ENCODE results near the gene WDR48. TPM values are rescaled to one million over a fixed set of nuclear protein-coding genes. Genes with fewer than 3 reads are reported as not detected.

WDR48 gene
- total and polyA plus RNA-seq, 8 donors = 6.3 to 25.8 (median 15.4) TPM

GRCh38 chr3:39013921-39014509, 37.8 kb upstream of the WDR48 start:
- ATAC-seq (no peak), FAIRE-seq (no peak), DNase-seq (no peak)
- Histone ChIP-seq H3K4me3 (no peak overlapping the region), H3K36me3 (no peaks in the 10 kb centered on the region), H3K4me1 (no peaks in the 10 kb centered on the region), H3K27me3 (no peaks in the 10 kb centered on the region), H3K27ac (no peak overlapping the region), H3K9me3 (no peaks in the 10 kb centered on the region)
- 37 to 38% methylated on average over 4 of the region's 4 CpGs for WGBS, 2 donors
- intact Hi-C loops (cut with DNase I) = no loop called here
- no peak for TF ChIP-seq CTCF (IDR thresholded peaks at IDR 0.05)

GRCh38 chr3:39015418-39015817, 36.4 kb upstream of the WDR48 start:
- WGBS, 2 donors = 87 to 89% methylated on average over 3 of the region's 3 CpGs
- Histone ChIP-seq H3K9me3 (no peaks in the 10 kb centered on the region), H3K27ac (no peak overlapping the region), H3K36me3 (no peaks in the 10 kb centered on the region), H3K27me3 (no peaks in the 10 kb centered on the region), H3K4me3 (no peak overlapping the region), H3K4me1 (no peaks in the 10 kb centered on the region)
- DNase-seq (no peak), FAIRE-seq (no peak), ATAC-seq (no peak)
- intact Hi-C loops (cut with DNase I) = no loop called here
- no peak for TF ChIP-seq CTCF (IDR thresholded peaks at IDR 0.05)

- Histone ChIP-seq H3K4me1 (no peaks in the 10 kb centered on the region), H3K27me3 (no peaks in the 10 kb centered on the region), H3K27ac (no peak overlapping the region), H3K36me3 (no peaks in the 10 kb centered on the region), H3K4me3 (no peak overlapping the region), H3K9me3 (no peaks in the 10 kb centered on the region)
- WGBS, 2 donors = 90 to 92% methylated on average over 2 of the region's 2 CpGs
- TF ChIP-seq CTCF (IDR thresholded peaks at IDR 0.05) = no peak
- ATAC-seq = no peak
- no peak for FAIRE-seq
- no peak for DNase-seq
- intact Hi-C loops (cut with DNase I) = no loop called here
Observed at GRCh38 chr3:39019299-39019698, 32.5 kb upstream of the WDR48 start.

- no peak for TF ChIP-seq CTCF (IDR thresholded peaks at IDR 0.05)
- WGBS, 2 donors = 88 to 97% methylated on average over 1 of the region's 1 CpG
- FAIRE-seq = no peak
- no peak for ATAC-seq
- no peaks in the 10 kb centered on the region for H3K36me3 ChIP-seq
- intact Hi-C loops (cut with DNase I) = no loop called here
- no peak for DNase-seq
- no peaks in the 10 kb centered on the region for H3K27me3 ChIP-seq
- H3K4me3 ChIP-seq = no peak overlapping the region
- no peak overlapping the region for H3K27ac ChIP-seq
- H3K9me3 ChIP-seq = no peaks in the 10 kb centered on the region
- H3K4me1 ChIP-seq = no peaks in the 10 kb centered on the region
Observed at GRCh38 chr3:39021029-39021428, 30.8 kb upstream of the WDR48 start.

GRCh38 chr3:39021465-39022285, 30.1 kb upstream of the WDR48 start:
- DNase-seq (no peak), FAIRE-seq (no peak), ATAC-seq (no peak)
- H3K4me3 ChIP-seq = no peak overlapping the region
- H3K27ac ChIP-seq = no peak overlapping the region
- no peak for TF ChIP-seq CTCF (IDR thresholded peaks at IDR 0.05)
- intact Hi-C loops (cut with DNase I) = no loop called here
- no peaks in the 10 kb centered on the region for H3K36me3 ChIP-seq
- WGBS, 2 donors = 90 to 94% methylated on average over 4 of the region's 4 CpGs
- H3K27me3 ChIP-seq = no peaks in the 10 kb centered on the region
- H3K9me3 ChIP-seq = no peaks in the 10 kb centered on the region
- no peaks in the 10 kb centered on the region for H3K4me1 ChIP-seq

All from pancreas (tissue), 10 donors.